Fibroblast of lung (primary cell): ENCODE measurements around the gene SC5D. TPM values are rescaled to one million over a fixed set of nuclear protein-coding genes. Genes with fewer than 3 reads are reported as not detected.

ENCODE experiments used
- DNase-seq, 2 donors: peaks; one replicate each; pipeline versions ENCODE4 v3.0.0 to v3.0.0-alpha.2; 2010; ENCODE audit warnings: low read depth in 2 of 2
- H2AFZ ChIP-seq: 2 replicates; pipeline ENCODE4 v1.5.1; 2012; ENCODE audit warnings: low read length, control low read depth, inconsistent platforms
- H3K27ac ChIP-seq: 2 replicates; pipeline ENCODE4 v1.5.1; 2011; ENCODE audit warnings: low read length, control low read depth; ENCODE audit not compliant: insufficient read depth
- H3K27me3 ChIP-seq: 2 replicates; pipeline ENCODE4 v1.5.1; 2011; ENCODE audit warnings: mild to moderate bottlenecking, low read length; ENCODE audit not compliant: control insufficient read depth, insufficient read depth
- H3K36me3 ChIP-seq: 2 replicates; pipeline ENCODE4 v1.5.1; 2011; ENCODE audit warnings: low read length; ENCODE audit not compliant: control insufficient read depth, insufficient read depth
- H3K4me1 ChIP-seq: 2 replicates; pipeline ENCODE4 v1.5.1; 2011; ENCODE audit warnings: low read length; ENCODE audit not compliant: control insufficient read depth, insufficient read depth; ENCODE audit errors: extremely low read depth
- H3K4me2 ChIP-seq: 2 replicates; pipeline ENCODE4 v1.5.1; 2011; ENCODE audit warnings: low read length, control low read depth; ENCODE audit not compliant: insufficient read depth; ENCODE audit errors: extremely low read depth
- H3K4me3 ChIP-seq, 4 experiments: fragments of 200-600 bp in 1 of 4; sonication (generic) in 1 of 4; replicated peaks in 1 of 4; 2 replicates each; pipeline ENCODE4 v1.5.1; 2011 to 2016; ENCODE audit warnings: low read length in 4 of 4, low read depth in 3 of 4, mild to moderate bottlenecking in 3 of 4, control low read depth in 2 of 4, inconsistent platforms in 1 of 4, mixed read lengths in 1 of 4; ENCODE audit not compliant: insufficient read depth in 1 of 4; ENCODE audit errors: control extremely low read depth in 1 of 4
- H3K79me2 ChIP-seq: 2 replicates; pipeline ENCODE4 v1.5.1; 2012; ENCODE audit warnings: mild to moderate bottlenecking, low read length, inconsistent platforms; ENCODE audit not compliant: control insufficient read depth, insufficient read depth
- H3K9ac ChIP-seq: 2 replicates; pipeline ENCODE4 v1.5.1; 2011; ENCODE audit warnings: mild to moderate bottlenecking, low read length, control low read depth; ENCODE audit not compliant: insufficient read depth
- H3K9me3 ChIP-seq: 2 replicates; pipeline ENCODE4 v1.5.1; 2012; ENCODE audit warnings: low read depth, low read length; ENCODE audit not compliant: control insufficient read depth, insufficient read depth
- H4K20me1 ChIP-seq: 2 replicates; pipeline ENCODE4 v1.5.1; 2011; ENCODE audit warnings: low read length; ENCODE audit not compliant: control insufficient read depth, insufficient read depth; ENCODE audit errors: extremely low read depth
- EZH2 ChIP-seq: IDR thresholded peaks from 2 replicates; pipeline ENCODE4 v1.5.1; 2012; ENCODE audit warnings: low read length, control low read depth, mild to moderate bottlenecking; ENCODE audit errors: missing control alignments
- polyA plus RNA-seq, 2 donors: library from polyadenylated mRNA; depleted of rRNA in 1 of 2; stranded (reverse) in 1 of 2; unstranded in 1 of 2; fragments of >200 nt; gene quantifications; 2 replicates each; pipeline ENCODE4 v1.2.1, GENCODE V29; 2011 to 2012; ENCODE audit warnings: missing spikeins in 1 of 2
- total RNA-seq: library from RNA; depleted of rRNA; stranded (reverse); fragments of >200 nt; gene quantifications from 2 replicates; pipeline ENCODE4 v1.2.1, GENCODE V29; 2014
- TF ChIP-seq, protein P1 (sequence below), 2 donors: IDR thresholded peaks in 1 of 2; conservative IDR thresholded peaks in 1 of 2; 1 replicate in 1 of 2; 2 replicates in 1 of 2; pipeline ENCODE4 v1.5.1; 2011 to 2012; ENCODE audit warnings: low read length in 2 of 2, control low read depth in 1 of 2, inconsistent platforms in 1 of 2, low read depth in 1 of 2, mild to moderate bottlenecking in 1 of 2

SC5D gene
- total and polyA plus RNA-seq, 2 donors (not counting 1 experiment from before 2014, with no cell fraction given) = 102 to 112 TPM

GRCh38 chr11:121291896-121292494, 576 bp upstream of the SC5D start:
- peak in 1 of 2 donors; percentile 13 for DNase-seq
- Histone ChIP-seq H3K4me2 (peak overlapping the region; percentile 100), H3K4me3 (peak overlapping the region; percentile 50 to 87 (median 77)), H3K27me3 (peaks cover 14% of the 10 kb centered on the region), H4K20me1 (peaks cover 3% of the 10 kb centered on the region), H3K27ac (no peak overlapping the region), H3K4me1 (peaks cover 6% of the 10 kb centered on the region), H3K79me2 (peaks cover 31% of the 10 kb centered on the region), H2AFZ (peak overlapping the region; percentile 99), H3K9me3 (no peaks in the 10 kb centered on the region), H3K36me3 (no peaks in the 10 kb centered on the region), H3K9ac (no peak overlapping the region)
- TF ChIP-seq, protein P1, sequence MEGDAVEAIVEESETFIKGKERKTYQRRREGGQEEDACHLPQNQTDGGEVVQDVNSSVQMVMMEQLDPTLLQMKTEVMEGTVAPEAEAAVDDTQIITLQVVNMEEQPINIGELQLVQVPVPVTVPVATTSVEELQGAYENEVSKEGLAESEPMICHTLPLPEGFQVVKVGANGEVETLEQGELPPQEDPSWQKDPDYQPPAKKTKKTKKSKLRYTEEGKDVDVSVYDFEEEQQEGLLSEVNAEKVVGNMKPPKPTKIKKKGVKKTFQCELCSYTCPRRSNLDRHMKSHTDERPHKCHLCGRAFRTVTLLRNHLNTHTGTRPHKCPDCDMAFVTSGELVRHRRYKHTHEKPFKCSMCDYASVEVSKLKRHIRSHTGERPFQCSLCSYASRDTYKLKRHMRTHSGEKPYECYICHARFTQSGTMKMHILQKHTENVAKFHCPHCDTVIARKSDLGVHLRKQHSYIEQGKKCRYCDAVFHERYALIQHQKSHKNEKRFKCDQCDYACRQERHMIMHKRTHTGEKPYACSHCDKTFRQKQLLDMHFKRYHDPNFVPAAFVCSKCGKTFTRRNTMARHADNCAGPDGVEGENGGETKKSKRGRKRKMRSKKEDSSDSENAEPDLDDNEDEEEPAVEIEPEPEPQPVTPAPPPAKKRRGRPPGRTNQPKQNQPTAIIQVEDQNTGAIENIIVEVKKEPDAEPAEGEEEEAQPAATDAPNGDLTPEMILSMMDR (conservative IDR thresholded peaks at IDR 0.05 in 1 of 2, IDR thresholded peaks at IDR 0.05 in 1 of 2; ENCODE audit: low read depth in 1 of 2, low read length in 2 of 2) = no peak
- TF ChIP-seq EZH2 = no peak

DNA sequence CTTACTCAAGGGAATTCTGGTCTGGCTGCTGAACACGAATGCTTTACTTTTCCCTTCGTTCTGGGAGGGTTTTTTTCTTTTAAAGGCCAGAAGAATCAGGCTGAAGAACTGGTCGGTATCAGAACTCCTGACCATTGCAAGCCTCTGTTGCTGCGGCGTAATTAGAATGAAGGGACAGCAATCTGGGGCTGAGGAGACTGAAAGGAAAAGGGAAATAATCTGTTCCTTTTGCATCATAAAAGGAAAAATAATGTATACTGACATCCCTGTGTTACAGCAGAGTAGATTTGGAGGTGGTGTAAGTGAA, 670 bp downstream of the SC5D start:
- DNase-seq = peak in 1 of 2 donors; percentile 53
- Histone ChIP-seq H3K27ac (peak overlapping the region; percentile 69), H3K4me2 (peak overlapping the region; percentile 84), H3K4me3 (peak overlapping the region; percentile 50 to 87 (median 77)), H3K4me1 (peaks cover 6% of the 10 kb centered on the region), H3K36me3 (no peaks in the 10 kb centered on the region), H4K20me1 (peaks cover 3% of the 10 kb centered on the region), H2AFZ (no peak overlapping the region), H3K9me3 (no peaks in the 10 kb centered on the region), H3K27me3 (peaks cover 14% of the 10 kb centered on the region), H3K9ac (peak overlapping the region; percentile 76), H3K79me2 (peaks cover 32% of the 10 kb centered on the region)
- TF ChIP-seq EZH2 = no peak
- TF ChIP-seq, protein P1 (conservative IDR thresholded peaks at IDR 0.05 in 1 of 2, IDR thresholded peaks at IDR 0.05 in 1 of 2; ENCODE audit: low read depth in 1 of 2, low read length in 2 of 2) = no peak

DNA sequence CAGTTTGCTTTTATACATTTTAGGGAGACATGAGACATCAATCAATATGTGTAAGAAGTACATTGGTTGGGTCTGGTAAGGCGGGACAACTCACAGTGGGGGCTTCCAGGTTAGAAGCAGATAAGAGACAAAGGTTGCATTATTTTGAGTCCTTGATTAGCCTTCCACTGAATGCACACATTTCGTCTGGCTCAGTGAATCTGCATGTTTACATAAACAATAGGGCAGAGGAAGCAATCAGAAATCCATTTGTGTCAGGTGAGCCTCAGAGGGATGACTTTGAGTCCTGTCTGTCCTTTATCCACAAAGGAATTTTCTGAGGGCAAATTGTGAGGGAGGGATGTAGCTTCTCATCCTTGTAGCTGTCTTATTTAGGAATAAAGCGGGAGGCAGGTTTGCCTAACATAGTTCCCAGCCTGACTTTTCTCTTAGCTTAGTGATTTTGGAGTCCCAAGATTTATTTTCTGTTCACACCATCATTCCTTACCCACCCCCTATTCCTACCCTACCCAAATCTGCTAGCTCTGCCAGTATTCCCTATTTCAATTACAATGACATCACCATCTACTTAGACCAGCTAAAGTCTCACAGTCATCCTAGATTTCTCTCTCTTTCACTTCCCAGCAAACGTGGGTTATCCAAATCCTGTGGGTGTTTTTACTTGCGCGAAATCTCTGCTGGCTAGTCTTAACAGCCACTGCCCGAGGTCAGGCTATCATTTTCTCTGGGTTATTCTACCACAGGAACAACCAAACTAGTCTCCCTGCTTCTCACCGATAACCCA, 2.9 kb downstream of the SC5D start:
- Histone ChIP-seq H3K4me3 (no peak overlapping the region), H3K9ac (no peak overlapping the region), H3K79me2 (peaks cover 32% of the 10 kb centered on the region), H3K4me2 (no peak overlapping the region), H3K4me1 (peaks cover 6% of the 10 kb centered on the region), H3K36me3 (no peaks in the 10 kb centered on the region), H2AFZ (no peak overlapping the region), H3K27ac (no peak overlapping the region), H4K20me1 (peaks cover 3% of the 10 kb centered on the region), H3K27me3 (peaks cover 7% of the 10 kb centered on the region), H3K9me3 (no peaks in the 10 kb centered on the region)
- DNase-seq = no peak
- TF ChIP-seq, protein P1 (conservative IDR thresholded peaks at IDR 0.05 in 1 of 2, IDR thresholded peaks at IDR 0.05 in 1 of 2; ENCODE audit: low read depth in 1 of 2, low read length in 2 of 2) = no peak
